ENCODE data around the gene SIGLEC8.

GRCh38 chr19:51441410-51442390 is 16.6 kb downstream of the SIGLEC8 start:
- TF ChIP-seq POLR2A (IDR thresholded peaks at IDR 0.05), result no peak
- TF ChIP-seq CTCF (IDR thresholded peaks at IDR 0.05), result no peak
